Fibroblast of lung (primary cell): ENCODE measurements around the gene RGS17. TPM values are rescaled to one million over a fixed set of nuclear protein-coding genes. Genes with fewer than 3 reads are reported as not detected.

Experiments used
- DNase-seq, 2 donors: peaks; one replicate each; pipeline versions ENCODE4 v3.0.0 to v3.0.0-alpha.2; 2010; ENCODE audit warnings: low read depth in 2 of 2
- H2AFZ ChIP-seq: 2 replicates; pipeline ENCODE4 v1.5.1; 2012; ENCODE audit warnings: low read length, control low read depth, inconsistent platforms
- H3K27ac ChIP-seq: 2 replicates; pipeline ENCODE4 v1.5.1; 2011; ENCODE audit warnings: low read length, control low read depth; ENCODE audit not compliant: insufficient read depth
- H3K27me3 ChIP-seq: 2 replicates; pipeline ENCODE4 v1.5.1; 2011; ENCODE audit warnings: mild to moderate bottlenecking, low read length; ENCODE audit not compliant: control insufficient read depth, insufficient read depth
- H3K36me3 ChIP-seq: 2 replicates; pipeline ENCODE4 v1.5.1; 2011; ENCODE audit warnings: low read length; ENCODE audit not compliant: control insufficient read depth, insufficient read depth
- H3K4me1 ChIP-seq: 2 replicates; pipeline ENCODE4 v1.5.1; 2011; ENCODE audit warnings: low read length; ENCODE audit not compliant: control insufficient read depth, insufficient read depth; ENCODE audit errors: extremely low read depth
- H3K4me2 ChIP-seq: 2 replicates; pipeline ENCODE4 v1.5.1; 2011; ENCODE audit warnings: low read length, control low read depth; ENCODE audit not compliant: insufficient read depth; ENCODE audit errors: extremely low read depth
- H3K4me3 ChIP-seq, 4 experiments: fragments of 200-600 bp in 1 of 4; sonication (generic) in 1 of 4; replicated peaks in 1 of 4; 2 replicates each; pipeline ENCODE4 v1.5.1; 2011 to 2016; ENCODE audit warnings: low read length in 4 of 4, low read depth in 3 of 4, mild to moderate bottlenecking in 3 of 4, control low read depth in 2 of 4, inconsistent platforms in 1 of 4, mixed read lengths in 1 of 4; ENCODE audit not compliant: insufficient read depth in 1 of 4; ENCODE audit errors: control extremely low read depth in 1 of 4
- H3K79me2 ChIP-seq: 2 replicates; pipeline ENCODE4 v1.5.1; 2012; ENCODE audit warnings: mild to moderate bottlenecking, low read length, inconsistent platforms; ENCODE audit not compliant: control insufficient read depth, insufficient read depth
- H3K9ac ChIP-seq: 2 replicates; pipeline ENCODE4 v1.5.1; 2011; ENCODE audit warnings: mild to moderate bottlenecking, low read length, control low read depth; ENCODE audit not compliant: insufficient read depth
- H3K9me3 ChIP-seq: 2 replicates; pipeline ENCODE4 v1.5.1; 2012; ENCODE audit warnings: low read depth, low read length; ENCODE audit not compliant: control insufficient read depth, insufficient read depth
- H4K20me1 ChIP-seq: 2 replicates; pipeline ENCODE4 v1.5.1; 2011; ENCODE audit warnings: low read length; ENCODE audit not compliant: control insufficient read depth, insufficient read depth; ENCODE audit errors: extremely low read depth
- EZH2 ChIP-seq: IDR thresholded peaks from 2 replicates; pipeline ENCODE4 v1.5.1; 2012; ENCODE audit warnings: low read length, control low read depth, mild to moderate bottlenecking; ENCODE audit errors: missing control alignments
- polyA plus RNA-seq, 2 donors: library from polyadenylated mRNA; depleted of rRNA in 1 of 2; stranded (reverse) in 1 of 2; unstranded in 1 of 2; fragments of >200 nt; gene quantifications; 2 replicates each; pipeline ENCODE4 v1.2.1, GENCODE V29; 2011 to 2012; ENCODE audit warnings: missing spikeins in 1 of 2
- total RNA-seq: library from RNA; depleted of rRNA; stranded (reverse); fragments of >200 nt; gene quantifications from 2 replicates; pipeline ENCODE4 v1.2.1, GENCODE V29; 2014
- TF ChIP-seq, protein P1 (sequence below), 2 donors: IDR thresholded peaks in 1 of 2; conservative IDR thresholded peaks in 1 of 2; 1 replicate in 1 of 2; 2 replicates in 1 of 2; pipeline ENCODE4 v1.5.1; 2011 to 2012; ENCODE audit warnings: low read length in 2 of 2, control low read depth in 1 of 2, inconsistent platforms in 1 of 2, low read depth in 1 of 2, mild to moderate bottlenecking in 1 of 2

The RGS17 gene
- total and polyA plus RNA-seq, 2 donors (not counting 1 experiment from before 2014, with no cell fraction given): 2.1 to 10.2 TPM

DNA sequence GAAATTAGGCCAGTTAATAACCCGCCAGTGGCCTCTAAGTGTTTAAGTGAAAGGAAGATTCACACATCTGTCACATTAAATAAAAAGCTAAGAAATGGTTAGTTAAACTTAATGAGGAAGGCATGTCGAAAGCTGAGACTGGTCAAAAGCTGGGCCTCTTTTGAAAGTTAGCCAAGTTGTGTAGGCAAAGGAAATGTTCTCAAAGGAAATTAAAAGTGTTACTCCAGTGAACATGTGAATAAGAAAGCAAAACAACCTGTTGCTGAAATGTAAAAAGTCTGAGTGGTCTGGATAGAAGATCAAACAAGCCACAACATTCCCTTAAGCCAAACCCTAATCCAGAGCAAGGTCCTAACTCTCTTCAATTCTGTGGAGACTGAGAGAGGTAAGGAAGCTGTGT is 117.6 kb downstream of the RGS17 start:
- no peak for TF ChIP-seq EZH2
- TF ChIP-seq, protein P1, sequence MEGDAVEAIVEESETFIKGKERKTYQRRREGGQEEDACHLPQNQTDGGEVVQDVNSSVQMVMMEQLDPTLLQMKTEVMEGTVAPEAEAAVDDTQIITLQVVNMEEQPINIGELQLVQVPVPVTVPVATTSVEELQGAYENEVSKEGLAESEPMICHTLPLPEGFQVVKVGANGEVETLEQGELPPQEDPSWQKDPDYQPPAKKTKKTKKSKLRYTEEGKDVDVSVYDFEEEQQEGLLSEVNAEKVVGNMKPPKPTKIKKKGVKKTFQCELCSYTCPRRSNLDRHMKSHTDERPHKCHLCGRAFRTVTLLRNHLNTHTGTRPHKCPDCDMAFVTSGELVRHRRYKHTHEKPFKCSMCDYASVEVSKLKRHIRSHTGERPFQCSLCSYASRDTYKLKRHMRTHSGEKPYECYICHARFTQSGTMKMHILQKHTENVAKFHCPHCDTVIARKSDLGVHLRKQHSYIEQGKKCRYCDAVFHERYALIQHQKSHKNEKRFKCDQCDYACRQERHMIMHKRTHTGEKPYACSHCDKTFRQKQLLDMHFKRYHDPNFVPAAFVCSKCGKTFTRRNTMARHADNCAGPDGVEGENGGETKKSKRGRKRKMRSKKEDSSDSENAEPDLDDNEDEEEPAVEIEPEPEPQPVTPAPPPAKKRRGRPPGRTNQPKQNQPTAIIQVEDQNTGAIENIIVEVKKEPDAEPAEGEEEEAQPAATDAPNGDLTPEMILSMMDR (conservative IDR thresholded peaks at IDR 0.05 in 1 of 2, IDR thresholded peaks at IDR 0.05 in 1 of 2; ENCODE audit: low read depth in 1 of 2, low read length in 2 of 2): no peak
- peak in 1 of 2 donors; percentile 6 for DNase-seq
- no peaks in the 10 kb centered on the region for H3K36me3 ChIP-seq
- H2AFZ ChIP-seq: no peak overlapping the region
- H3K9ac ChIP-seq: no peak overlapping the region
- H3K79me2 ChIP-seq: no peaks in the 10 kb centered on the region
- no peak overlapping the region for H3K27ac ChIP-seq
- no peaks in the 10 kb centered on the region for H4K20me1 ChIP-seq
- no peak overlapping the region for H3K4me3 ChIP-seq
- H3K27me3 ChIP-seq: no peaks in the 10 kb centered on the region
- no peaks in the 10 kb centered on the region for H3K4me1 ChIP-seq
- H3K9me3 ChIP-seq: no peaks in the 10 kb centered on the region
- H3K4me2 ChIP-seq: no peak overlapping the region

DNA sequence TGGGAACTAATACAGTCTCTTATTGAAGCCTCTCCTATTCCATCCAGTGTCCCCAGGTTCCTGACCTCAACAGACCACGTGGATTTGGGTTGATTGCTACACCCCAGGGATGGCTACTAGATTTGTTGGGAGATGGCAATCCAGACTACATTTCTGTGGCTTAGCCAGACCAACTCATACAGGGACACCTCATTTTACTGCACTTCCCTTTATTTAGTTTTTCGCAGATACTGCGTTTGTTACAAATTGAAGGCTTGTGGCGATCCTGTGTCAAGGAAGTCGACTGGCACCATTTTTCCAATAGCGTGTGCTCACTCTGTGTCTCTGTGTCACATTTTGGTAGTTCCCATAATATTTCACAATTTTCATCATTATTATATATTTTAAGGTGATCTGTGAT is 118.2 kb downstream of the RGS17 start:
- no peak for DNase-seq
- Histone ChIP-seq H3K9ac (no peak overlapping the region), H4K20me1 (no peaks in the 10 kb centered on the region), H3K27me3 (no peaks in the 10 kb centered on the region), H3K36me3 (no peaks in the 10 kb centered on the region), H3K79me2 (no peaks in the 10 kb centered on the region), H3K4me1 (no peaks in the 10 kb centered on the region), H2AFZ (no peak overlapping the region), H3K4me3 (no peak overlapping the region), H3K9me3 (no peaks in the 10 kb centered on the region), H3K4me2 (no peak overlapping the region), H3K27ac (no peak overlapping the region)
- TF ChIP-seq EZH2: no peak
- TF ChIP-seq, protein P1 (conservative IDR thresholded peaks at IDR 0.05 in 1 of 2, IDR thresholded peaks at IDR 0.05 in 1 of 2; ENCODE audit: low read depth in 1 of 2, low read length in 2 of 2): no peak

DNA sequence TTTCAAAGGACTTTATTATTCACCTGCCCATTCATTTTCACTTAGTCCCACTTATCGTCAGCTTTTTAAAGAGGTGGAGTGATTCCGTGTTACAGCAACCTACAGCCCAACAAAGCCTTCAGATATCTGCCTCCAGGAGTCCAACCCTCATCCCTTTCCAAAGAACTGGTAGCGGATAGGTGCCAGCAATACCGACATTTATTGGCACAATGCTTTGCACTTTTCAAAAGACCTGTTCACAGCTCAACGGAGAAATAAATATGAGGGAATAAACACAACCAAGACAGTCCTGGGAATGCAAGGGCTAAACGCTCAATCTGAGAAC is 127.8 kb downstream of the RGS17 start:
- Histone ChIP-seq H3K4me3 (peak overlapping the region; percentile 55 to 87 (median 68)), H3K9me3 (no peaks in the 10 kb centered on the region), H4K20me1 (no peaks in the 10 kb centered on the region), H3K4me1 (peaks cover 2% of the 10 kb centered on the region), H3K36me3 (no peaks in the 10 kb centered on the region), H3K27me3 (no peaks in the 10 kb centered on the region), H3K27ac (peak overlapping the region; percentile 92), H3K9ac (peak overlapping the region; percentile 82), H3K4me2 (peak overlapping the region; percentile 99), H3K79me2 (peaks cover 46% of the 10 kb centered on the region), H2AFZ (peak overlapping the region; percentile 63)
- TF ChIP-seq, protein P1 (conservative IDR thresholded peaks at IDR 0.05 in 1 of 2, IDR thresholded peaks at IDR 0.05 in 1 of 2; ENCODE audit: low read depth in 1 of 2, low read length in 2 of 2): no peak
- TF ChIP-seq EZH2: no peak
- no peak for DNase-seq
